ENCODE data around the gene OR2V1.
"Not testable (repeated sequence)": the region's sequence is repeated elsewhere in the genome, so short reads cannot be mapped to it uniquely, and the experiment has no call there.

The OR2V1 gene

DNA sequence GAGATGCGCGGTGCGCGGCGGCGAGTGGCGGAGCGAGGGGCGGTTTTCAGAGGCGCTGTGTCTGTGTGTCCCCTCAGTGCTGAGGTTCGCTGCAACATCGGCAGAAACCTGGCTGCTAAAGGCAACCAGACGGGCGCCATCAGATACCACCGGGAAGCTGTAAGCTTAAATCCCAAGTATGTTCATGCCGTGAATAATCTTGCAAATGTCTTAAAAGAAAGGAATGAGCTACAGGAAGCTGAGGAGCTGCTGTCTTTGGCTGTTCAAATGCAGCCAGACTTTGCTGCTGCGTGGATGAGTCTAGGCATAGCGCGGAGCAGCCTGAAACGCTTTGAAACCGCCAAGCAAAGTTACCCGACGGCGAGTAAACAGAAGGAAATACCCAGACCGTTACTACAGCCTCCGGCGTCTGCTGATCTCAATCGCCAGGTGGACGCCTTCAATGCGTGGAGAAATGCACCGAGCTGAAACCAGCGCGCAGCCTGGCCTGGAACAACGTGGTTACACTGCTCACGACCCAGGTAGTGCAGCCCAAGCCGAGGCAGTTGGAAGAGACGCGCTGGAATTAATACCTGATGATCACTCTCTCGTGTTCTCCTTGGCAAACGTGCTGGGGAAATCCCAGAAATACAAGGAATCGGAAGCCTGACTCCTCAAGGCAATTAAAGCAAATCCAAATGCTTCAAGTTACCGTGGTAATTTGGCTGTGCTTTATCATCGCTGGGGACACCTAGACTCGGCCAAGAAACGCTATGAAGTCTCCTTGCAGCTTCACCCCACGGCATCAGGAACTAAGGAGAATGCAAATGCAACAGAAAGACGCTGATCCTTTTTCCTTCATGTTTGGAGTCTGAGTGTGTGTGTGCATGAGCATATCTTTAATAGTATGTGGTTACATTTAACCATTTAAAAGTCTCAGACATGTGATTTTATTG is 15.9 kb downstream of the OR2V1 start:
- DNase-seq (ENCODE audit: low read depth in 1 of 2, low spot score in 1 of 2) = peak; percentile 64 to 80

DNA sequence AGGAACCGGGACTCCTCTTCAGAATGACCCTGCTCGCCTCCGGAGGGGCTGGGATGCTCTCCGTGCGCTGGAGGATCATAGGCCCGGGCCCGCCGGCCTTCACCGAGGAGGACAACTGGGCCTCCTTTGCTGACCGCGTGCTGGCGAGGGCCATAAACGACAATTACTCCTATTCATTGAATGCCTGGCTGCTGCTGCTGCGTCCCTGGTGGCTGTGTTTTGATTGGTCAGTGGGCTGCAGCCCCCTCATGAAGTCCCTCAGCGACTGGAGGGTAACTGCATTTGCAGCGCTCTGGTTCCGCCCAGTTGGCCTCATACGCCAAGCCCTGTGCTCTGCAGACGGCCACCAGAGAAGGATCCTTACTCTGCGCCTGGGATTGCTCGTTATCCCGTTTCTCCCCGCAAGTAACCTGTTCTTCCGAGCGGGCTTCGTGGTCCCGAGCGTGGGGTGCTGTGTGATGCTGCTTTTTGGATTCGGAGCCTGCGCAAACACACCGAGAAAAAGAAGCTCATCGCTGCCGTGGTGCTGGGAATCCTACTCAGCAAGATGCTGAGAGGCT is 16.6 kb downstream of the OR2V1 start:
- no peak for TF ChIP-seq JUND (IDR thresholded peaks at IDR 0.05; ENCODE audit: low read depth)
- in situ Hi-C loops (cut with HindIII; ENCODE audit: low pct_unique_long_range_greater_than_20kb, low sequenced_read_pairs) = no loop called here
- DNase-seq (ENCODE audit: low read depth in 1 of 2, low spot score in 1 of 2) = no peak

More for the DNA sequence above, 15.9 kb downstream of the OR2V1 start:
- in situ Hi-C loops (cut with HindIII; ENCODE audit: low pct_unique_long_range_greater_than_20kb, low sequenced_read_pairs) = no loop called here
- no peak for TF ChIP-seq JUND (IDR thresholded peaks at IDR 0.05; ENCODE audit: low read depth)

DNA sequence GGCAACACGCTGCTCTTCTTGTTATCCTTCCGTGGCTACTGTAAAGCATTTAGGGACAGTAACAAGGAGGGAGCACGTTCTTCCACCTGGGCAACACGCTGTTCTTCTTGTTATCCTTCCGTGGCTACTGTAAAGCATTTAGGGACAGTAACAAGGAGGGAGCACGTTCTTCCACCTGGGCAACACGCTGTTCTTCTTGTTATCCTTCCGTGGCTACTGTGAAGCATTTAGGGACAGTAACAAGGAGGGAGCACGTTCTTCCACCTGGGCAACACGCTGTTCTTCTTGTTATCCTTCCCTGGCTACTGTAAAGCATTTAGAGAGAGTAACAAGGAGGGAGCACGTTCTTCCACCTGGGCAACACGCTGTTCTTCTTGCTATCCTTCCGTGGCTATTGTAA is 17.4 kb downstream of the OR2V1 start:
- DNase-seq (ENCODE audit: low read depth in 1 of 2, low spot score in 1 of 2); in situ Hi-C loops (cut with HindIII; ENCODE audit: low pct_unique_long_range_greater_than_20kb, low sequenced_read_pairs): not testable (repeated sequence)

DNA sequence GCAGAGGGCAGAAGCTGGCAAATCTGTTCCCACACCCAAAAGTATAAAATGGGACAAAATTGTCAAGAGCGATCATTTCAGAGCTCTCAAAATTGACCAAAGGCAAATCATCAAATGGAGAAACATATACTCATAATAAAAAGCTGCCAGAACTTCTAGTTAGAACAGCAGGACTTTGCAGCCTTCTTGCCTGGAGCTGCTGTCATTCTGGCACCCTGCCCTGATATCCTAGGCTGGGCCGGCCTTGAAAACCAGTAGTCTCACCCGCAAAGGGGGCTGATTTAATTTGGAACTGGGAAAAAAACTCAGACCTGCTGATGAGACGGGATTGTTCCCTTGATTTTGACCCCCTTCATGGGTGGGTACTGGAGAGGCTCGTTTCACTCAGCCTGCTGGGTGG is 18.5 kb downstream of the OR2V1 start:
- no peak for TF ChIP-seq JUND (IDR thresholded peaks at IDR 0.05; ENCODE audit: low read depth)
- DNase-seq (ENCODE audit: low read depth in 1 of 2, low spot score in 1 of 2) = no peak
- in situ Hi-C loops (cut with HindIII; ENCODE audit: low pct_unique_long_range_greater_than_20kb, low sequenced_read_pairs) = no loop called here

DNA sequence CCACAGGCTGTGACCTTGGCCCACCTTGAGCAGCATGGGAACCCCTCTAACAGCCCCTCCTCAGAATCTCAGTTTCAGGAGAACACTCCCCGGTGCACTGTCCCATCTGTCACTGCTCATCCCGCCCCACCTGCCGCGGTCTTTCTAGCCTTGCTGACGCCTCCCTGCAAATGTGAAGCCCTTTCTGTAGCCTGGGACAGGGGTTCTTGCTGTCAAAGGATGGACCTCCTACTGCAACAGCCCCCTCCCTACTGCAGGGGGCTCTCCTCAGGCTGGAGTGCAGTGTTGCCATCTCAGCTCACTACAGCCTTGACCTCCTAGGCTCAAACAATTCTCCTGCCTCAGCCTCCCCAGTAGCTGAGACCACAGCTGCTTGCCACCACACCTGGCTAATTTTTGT is 20.0 kb downstream of the OR2V1 start:
- in situ Hi-C loops (cut with HindIII; ENCODE audit: low pct_unique_long_range_greater_than_20kb, low sequenced_read_pairs) = no loop called here
- DNase-seq (ENCODE audit: low read depth in 1 of 2, low spot score in 1 of 2) = no peak
- no peak for TF ChIP-seq JUND (IDR thresholded peaks at IDR 0.05; ENCODE audit: low read depth)

DNA sequence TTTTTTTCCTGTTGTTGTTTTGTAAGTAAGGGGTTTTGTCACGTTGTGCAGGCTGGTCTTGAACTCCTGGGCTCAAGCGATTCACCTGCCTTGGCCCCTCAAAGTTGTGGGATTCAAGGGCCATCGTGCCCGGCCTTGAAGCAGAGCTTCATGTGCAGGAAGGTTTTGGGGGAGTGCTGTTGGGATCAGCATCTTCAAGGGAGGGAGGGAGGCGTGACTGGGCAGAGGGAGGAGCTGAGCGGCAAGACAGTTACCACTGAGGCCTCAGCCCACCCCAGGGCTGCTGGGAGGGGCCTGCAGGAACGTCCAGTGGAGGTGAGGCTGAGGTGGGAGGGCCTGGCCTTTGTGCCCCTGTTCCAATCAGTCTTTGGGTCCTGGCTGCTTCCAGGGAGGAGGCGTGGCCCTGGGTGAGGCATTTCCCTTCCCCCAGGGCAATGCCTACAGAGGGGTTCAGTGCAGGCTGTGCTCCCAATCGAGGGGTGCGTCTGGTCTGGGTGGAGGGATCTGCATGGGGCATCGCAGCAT is 21.4 kb downstream of the OR2V1 start:
- DNase-seq (ENCODE audit: low read depth in 1 of 2, low spot score in 1 of 2) = no peak
- no peak for TF ChIP-seq JUND (IDR thresholded peaks at IDR 0.05; ENCODE audit: low read depth)
- in situ Hi-C loops (cut with HindIII; ENCODE audit: low pct_unique_long_range_greater_than_20kb, low sequenced_read_pairs) = no loop called here

DNA sequence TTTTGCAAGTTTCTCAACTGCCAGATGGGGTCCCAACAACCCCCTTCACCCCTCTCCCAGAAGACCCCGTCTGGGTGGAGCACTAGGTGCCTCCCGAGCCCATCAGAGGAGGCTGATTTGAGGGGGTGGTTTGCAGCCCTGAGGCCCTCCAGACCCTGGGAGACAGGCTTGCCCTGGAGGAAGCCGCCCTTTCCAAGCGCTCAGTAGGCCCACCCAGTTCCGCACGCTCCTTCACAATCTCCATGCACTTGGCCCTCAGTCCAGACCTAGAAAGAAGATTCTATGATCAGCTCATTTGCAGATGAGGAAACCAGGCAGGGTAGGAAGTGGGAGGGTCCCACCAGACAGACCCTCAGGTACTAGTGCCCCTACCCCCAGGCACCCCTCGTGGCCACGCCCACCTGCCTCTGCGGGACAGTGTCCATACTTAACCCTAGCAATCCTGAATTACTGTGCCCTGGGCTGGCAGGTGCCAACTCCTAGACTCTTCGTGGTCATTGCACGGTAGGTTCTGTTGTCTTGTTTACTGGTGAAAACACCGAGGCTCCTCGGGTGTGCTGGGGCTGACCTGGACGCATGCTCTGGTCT is 22.3 kb downstream of the OR2V1 start:
- DNase-seq (ENCODE audit: low read depth in 1 of 2, low spot score in 1 of 2) = no peak
- in situ Hi-C loops (cut with HindIII; ENCODE audit: low pct_unique_long_range_greater_than_20kb, low sequenced_read_pairs) = no loop called here
- no peak for TF ChIP-seq JUND (IDR thresholded peaks at IDR 0.05; ENCODE audit: low read depth)

DNA sequence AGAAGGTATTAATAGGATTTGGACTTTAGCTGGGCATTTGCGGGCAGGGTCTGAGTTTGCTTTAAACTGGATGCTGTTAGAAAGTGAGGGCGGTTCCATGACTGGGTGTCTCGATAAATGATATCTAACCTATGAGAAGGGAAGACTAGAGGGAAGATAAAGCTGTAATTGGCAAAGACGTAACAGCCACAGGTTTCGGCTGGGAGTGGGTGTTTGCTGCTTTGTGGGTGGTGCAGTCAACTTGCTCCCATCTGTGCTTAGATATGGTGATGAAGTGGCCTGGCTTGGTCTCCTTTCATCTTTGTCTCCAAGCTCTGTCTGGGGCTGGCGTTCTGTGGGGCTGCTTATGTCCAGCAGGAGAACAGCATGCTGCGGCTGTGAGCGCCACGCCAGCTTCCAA is 23.3 kb downstream of the OR2V1 start:
- in situ Hi-C loops (cut with HindIII; ENCODE audit: low pct_unique_long_range_greater_than_20kb, low sequenced_read_pairs) = no loop called here
- no peak for TF ChIP-seq JUND (IDR thresholded peaks at IDR 0.05; ENCODE audit: low read depth)
- DNase-seq (ENCODE audit: low read depth in 1 of 2, low spot score in 1 of 2) = no peak

DNA sequence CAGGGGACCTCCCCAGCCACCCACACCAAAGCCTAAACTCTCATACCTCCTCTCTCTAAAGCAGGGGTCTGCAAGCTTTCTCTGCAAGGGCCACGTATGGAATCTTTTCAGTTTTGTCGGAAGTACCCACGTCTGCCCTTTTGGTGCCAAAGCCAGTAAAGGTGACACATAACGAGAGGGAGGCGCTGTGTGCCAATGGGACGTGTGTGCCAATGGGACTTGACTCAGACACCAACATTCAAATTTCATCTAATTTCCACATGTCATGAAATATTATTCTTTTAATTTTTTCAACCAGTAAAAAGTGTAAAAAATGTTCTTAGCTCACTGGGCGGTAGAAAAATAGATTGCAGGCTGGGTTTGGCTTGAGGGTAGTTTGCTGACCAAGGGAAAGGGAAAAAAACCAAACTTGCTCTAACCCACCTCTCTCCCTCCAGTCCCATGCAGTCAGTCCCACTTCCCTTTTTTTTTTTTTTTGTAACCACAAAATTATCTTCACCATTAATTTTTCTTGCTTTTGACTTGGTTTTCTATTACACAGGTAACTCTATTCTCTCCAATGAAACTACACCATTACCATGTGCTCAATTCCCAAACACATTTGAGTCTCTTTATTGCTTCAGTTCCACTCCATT is 25.5 kb downstream of the OR2V1 start:
- no peak for DNase-seq (ENCODE audit: low read depth in 1 of 2, low spot score in 1 of 2)
- TF ChIP-seq JUND (IDR thresholded peaks at IDR 0.05; ENCODE audit: low read depth) = no peak
- in situ Hi-C loops (cut with HindIII; ENCODE audit: low pct_unique_long_range_greater_than_20kb, low sequenced_read_pairs) = no loop called here

DNA sequence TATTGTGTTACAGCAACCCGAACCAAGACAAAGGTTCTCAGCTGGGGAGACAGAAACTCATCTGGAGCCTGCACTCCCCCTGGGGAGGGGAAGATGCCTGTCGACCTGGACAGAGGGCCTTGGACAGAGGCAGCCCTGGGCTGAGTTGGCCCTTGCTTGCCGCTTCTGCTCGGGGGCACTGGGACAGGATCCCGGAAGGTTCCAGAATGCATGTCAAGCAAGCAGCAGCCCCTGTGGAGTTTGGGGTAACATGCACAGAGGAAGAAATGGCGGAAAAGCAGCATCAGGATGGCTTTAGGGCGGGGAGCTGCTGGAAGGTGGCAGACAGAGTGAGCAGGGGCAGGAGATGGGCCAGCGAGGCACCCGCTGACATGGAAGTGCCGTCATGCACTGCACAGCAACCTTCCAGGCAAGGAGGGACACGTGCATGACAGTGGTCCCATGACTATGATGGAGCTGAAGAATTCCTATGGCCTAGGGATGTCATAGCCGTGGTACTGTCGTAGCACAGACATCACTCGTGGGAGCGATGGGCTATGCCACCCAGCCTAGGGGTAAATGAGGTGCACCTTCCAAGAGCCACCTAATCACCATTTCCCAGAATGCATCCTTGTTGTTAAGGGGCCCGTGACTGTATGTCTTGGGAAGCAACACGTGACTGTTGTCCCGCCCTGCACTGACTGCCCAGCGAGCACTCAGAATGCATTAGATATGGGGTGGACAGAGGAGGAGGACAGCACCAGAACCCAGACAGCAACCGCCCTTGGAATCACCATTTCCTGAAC is 26.2 kb downstream of the OR2V1 start:
- in situ Hi-C loops (cut with HindIII; ENCODE audit: low pct_unique_long_range_greater_than_20kb, low sequenced_read_pairs); DNase-seq (ENCODE audit: low read depth in 1 of 2, low spot score in 1 of 2): not testable (repeated sequence)

DNA sequence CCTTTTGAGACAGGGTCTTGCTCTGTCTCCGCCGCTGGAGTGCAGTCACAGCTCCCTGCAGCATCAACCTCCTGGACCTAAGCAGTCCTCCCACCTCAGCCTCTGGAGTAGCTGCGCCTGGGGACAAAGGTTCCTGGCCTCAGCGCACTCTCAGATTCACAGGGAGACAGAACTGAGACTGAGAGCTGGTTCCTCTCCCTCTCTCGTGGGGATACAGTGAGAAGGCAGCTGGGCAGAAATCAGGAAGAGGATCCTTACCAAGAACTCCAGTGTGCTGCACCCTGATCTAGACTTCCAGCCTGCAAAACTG is 26.8 kb downstream of the OR2V1 start:
- DNase-seq (ENCODE audit: low read depth in 1 of 2, low spot score in 1 of 2); in situ Hi-C loops (cut with HindIII; ENCODE audit: low pct_unique_long_range_greater_than_20kb, low sequenced_read_pairs): not testable (repeated sequence)

DNA sequence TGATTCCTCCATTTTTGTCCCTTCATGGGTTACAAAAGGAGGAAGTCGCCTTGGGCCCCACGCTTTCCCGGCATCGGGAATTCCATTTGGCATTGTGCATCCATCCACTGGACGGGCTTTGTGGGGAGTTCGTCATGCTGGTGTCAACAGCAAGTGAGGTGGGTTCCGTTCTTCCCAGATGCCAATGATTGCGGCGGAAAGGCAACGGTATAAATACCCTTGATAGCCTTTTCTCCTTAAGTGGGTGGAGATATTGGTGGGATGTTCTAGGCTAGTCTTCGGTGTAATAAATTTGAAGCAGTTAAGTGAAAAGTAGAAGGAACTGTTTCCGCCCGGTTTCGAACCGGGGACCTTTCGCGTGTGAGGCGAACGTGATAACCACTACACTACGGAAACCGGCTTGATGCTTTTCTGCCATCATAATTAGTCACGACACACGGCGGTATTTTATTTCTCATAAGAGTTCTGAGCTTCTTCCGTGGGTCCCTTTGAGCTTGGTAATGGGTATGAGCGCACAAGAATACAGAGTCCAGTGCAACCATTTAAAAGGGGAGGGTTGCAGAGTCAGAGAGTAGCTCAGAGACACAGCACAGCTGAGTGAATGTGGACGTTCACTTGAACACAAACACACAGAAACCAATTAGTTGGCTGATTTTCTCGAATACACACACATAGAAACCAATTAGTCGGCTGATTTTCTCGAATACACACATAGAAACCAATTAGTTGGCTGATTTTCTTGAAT is 28.9 kb downstream of the OR2V1 start:
- in situ Hi-C loops (cut with HindIII; ENCODE audit: low pct_unique_long_range_greater_than_20kb, low sequenced_read_pairs); DNase-seq (ENCODE audit: low read depth in 1 of 2, low spot score in 1 of 2): not testable (repeated sequence)

DNA sequence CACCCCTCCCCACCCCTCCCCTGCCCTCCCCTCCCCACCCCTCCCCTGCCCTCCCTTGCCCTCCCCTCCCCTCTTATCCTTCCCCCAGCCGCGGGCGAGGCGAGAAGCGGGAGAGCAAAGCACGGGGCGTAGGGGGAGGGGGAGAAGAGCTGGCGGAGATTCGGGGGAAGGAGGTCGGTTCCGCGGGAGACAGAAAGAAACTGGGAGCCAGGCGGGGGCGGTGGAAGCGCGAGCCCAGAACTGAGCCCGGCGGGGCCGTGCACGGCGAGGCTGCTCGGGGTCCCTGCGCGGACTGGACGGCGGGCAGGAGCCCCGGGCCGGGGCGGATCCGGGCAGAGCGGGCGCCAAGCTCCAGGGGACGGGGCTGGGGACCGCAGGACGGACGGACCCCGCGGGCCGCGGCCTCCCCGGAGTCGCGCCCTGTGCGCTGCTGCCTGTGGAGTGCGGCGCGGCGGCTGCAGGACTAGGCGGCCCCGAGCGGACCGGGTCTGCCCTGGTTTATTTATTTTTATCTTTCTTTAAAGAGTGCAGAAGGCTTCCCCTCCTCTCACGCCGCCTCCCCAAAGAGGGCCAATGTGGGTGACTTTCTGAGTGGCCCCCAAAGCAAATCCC is 29.8 kb downstream of the OR2V1 start:
- in situ Hi-C loops (cut with HindIII; ENCODE audit: low pct_unique_long_range_greater_than_20kb, low sequenced_read_pairs) = not testable (repeated sequence)

More for the DNA sequence above, 29.8 kb downstream of the OR2V1 start:
- DNase-seq (ENCODE audit: low read depth in 1 of 2, low spot score in 1 of 2) = not testable (repeated sequence)
